ENCODE data around the gene HEATR9.

DNA sequence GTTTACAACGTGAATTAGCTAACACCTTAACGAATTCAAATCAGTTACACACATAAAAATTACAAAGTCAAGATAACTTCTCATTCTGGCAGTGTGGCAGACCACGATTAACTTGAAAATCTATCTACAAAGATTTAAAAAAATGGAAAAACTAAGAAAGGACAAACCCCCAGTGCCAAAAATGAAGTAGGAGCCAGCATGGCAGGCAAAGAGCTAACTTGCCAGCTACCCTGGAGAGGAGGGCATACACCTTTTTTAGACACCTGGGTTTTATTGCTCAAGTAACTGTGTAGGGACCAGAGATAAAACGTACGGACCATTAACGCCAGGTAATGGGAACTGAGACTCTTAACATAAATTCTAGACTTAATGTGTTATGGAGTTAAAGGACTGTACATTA, 56.9 kb downstream of the HEATR9 start:
- TF ChIP-seq POLR2A (IDR thresholded peaks at IDR 0.05; ENCODE audit: extremely low read depth, insufficient read length) = no peak
- TF ChIP-seq, protein P1, sequence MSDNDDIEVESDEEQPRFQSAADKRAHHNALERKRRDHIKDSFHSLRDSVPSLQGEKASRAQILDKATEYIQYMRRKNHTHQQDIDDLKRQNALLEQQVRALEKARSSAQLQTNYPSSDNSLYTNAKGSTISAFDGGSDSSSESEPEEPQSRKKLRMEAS (IDR thresholded peaks at IDR 0.05; ENCODE audit: low read depth, low read length) = no peak

All from NB4 (cell line).